Cardiac septum (tissue), 1 donor: Measurements from ENCODE around the gene WHAMM. TPM values are rescaled to one million over a fixed set of nuclear protein-coding genes. Genes with fewer than 3 reads are reported as not detected.
A peak's percentile ranks its signal among the peaks of the same experiment; 100 is the strongest.

ENCODE experiments used
- DNase-seq: peaks from one replicate; pipeline ENCODE4 v3.0.0-alpha.2; 2020; ENCODE audit warnings: low spot score
- intact Hi-C: fragments of 100-400 bp; cut with DNase I; formaldehyde crosslinking; loops from one replicate; pipeline ENCODE4 v1.14.0; 2022
- total RNA-seq: library from RNA; stranded (reverse); fragmentation: NEBNext Ultra II Directional; extraction: Animal tissue kit (Norgen Biotek cat#: 25700); gene quantifications from one replicate; pipeline ENCODE4 v1.2.1, GENCODE V29; 2021
- donor health status: DM: no; HTN: no; CAD: no.

WHAMM gene
- total RNA-seq, 1 donor from 2014 or later: 7.2 TPM

DNA sequence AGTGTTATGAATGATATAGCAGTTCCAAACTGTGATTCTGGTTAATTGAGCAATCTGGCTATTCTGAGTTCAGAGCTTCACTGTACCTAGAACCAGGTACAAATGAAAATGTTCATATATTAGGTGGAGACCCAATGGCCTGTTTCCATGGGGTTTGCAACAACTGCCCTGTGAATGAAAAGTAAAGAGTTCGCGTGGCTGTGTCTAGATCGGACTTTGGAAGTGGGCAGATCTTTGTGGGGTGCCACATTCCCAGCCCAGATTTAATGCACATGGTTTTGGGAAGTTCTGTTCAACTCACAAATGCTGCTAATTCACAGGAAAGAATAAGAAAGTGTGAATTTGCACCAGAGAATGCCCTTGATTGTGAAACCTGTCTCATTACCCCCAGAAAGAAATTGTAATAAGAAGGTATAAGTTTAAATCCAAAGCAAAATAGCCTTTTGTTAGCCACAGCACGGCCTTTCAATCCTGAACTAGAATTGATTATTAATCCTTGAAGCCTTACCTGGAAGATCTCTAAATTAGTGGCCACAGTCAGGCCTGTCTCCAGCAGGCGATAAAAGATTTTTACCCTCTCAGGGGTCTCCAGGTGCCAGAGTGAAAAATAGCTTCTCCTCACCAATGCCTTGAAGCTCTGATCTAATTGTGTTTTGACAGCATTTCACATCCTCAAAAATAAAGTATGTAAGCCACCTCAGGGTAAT, 22.6 kb downstream of the WHAMM start:
- intact Hi-C loops: no loop called here

GRCh38 chr15:82832601-82833361, 23.4 kb downstream of the WHAMM start:
- no peak for DNase-seq

More for the DNA sequence above, 22.6 kb downstream of the WHAMM start:
- DNase-seq: no peak

GRCh38 chr15:82833362-82833682, 23.9 kb downstream of the WHAMM start:
- intact Hi-C loops: no loop called here
- DNase-seq: no peak

More at GRCh38 chr15:82832601-82833361, 23.4 kb downstream of the WHAMM start:
- intact Hi-C loops: no loop called here

- intact Hi-C loops: no loop called here
Measured at GRCh38 chr15:82835391-82835917, 26.0 kb downstream of the WHAMM start.

DNA sequence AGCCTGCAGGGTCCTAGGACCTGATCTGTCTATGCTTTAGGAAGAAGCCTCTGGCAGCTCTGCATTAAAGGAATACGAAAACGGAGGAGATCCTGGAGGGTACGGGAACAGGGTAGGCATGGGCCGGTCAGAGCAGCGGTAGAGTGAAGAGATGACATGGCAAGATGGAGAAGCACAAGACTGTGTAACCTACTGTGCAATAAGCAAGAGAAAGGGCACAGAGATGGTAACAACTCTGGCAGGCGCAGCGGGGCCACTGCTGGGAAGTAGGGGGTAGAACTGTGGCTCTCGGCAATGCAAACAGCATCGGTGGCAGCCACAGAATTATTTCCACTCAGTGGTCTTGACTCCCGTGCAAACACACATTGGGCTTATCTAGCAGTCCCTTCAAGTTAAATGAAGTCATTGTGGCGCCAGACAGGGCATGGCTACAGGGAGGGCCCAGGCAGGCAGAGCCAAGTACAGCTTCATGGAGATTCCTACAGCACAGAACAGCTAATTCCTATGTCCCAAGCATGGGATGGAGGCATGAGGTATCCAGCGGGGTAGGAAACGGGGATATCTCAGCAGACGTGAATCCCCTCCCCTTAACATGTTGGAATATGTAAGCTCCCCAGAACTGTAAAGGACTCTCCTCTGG, 28.8 kb downstream of the WHAMM start:
- intact Hi-C loops: no loop called here

More at GRCh38 chr15:82835391-82835917, 26.0 kb downstream of the WHAMM start:
- no peak for DNase-seq

GRCh38 chr15:82839136-82839535, 29.7 kb downstream of the WHAMM start:
- intact Hi-C loops: no loop called here
- no peak for DNase-seq

More for the DNA sequence above, 28.8 kb downstream of the WHAMM start:
- DNase-seq: no peak

DNA sequence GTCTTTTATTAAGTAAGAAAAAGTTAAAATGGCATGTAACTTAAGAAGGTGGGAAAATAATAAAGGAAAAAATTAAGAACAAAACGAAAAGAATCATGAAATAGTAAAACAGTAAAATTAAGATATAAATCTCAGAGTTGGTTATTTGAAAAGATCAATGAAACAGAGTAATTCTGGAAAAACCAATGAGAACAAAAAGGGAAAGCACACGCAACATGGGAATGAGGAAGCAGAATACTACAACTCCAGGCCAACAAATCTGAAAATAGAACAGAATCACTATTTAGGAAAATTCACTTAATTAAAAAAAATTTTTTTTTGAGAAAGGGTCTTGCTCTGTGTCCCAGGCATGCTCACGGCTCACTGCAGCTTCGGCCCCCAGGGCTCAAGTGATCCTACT, 30.7 kb downstream of the WHAMM start:
- no peak for DNase-seq
- intact Hi-C loops: no loop called here

- DNase-seq: no peak
- intact Hi-C loops: no loop called here
Measured at GRCh38 chr15:82843566-82843965, 34.1 kb downstream of the WHAMM start.

- intact Hi-C loops: loop anchor here (5.0 kb wide), 1 partner anchor 142 kb away; the partner anchor contains the start of gene RAMAC
- no peak for DNase-seq
Measured at GRCh38 chr15:82845686-82846085, 36.3 kb downstream of the WHAMM start.

DNA sequence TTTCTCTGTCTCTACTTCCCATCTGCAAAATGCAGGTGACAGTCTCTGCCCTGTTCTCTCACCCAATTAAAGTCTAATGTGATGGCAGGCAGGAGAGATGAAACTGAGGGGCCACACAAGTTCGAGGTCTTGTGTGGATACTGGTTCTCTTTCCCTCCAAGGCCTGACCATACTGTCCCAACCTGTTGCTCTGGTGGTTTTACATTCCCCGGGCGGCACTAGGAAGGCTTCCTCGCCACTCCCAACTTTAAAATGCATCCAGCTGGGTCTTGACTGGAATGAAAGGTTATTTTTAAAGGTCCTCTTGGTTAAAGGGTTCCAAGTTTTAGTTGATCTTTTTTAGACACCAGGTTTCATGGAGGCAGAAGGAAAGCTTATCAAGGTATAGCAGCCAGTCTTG, 37.2 kb downstream of the WHAMM start:
- intact Hi-C loops: loop anchor here (5.0 kb wide), 1 partner anchor 141 kb away; the partner anchor contains the start of gene RAMAC
- DNase-seq: no peak

DNA sequence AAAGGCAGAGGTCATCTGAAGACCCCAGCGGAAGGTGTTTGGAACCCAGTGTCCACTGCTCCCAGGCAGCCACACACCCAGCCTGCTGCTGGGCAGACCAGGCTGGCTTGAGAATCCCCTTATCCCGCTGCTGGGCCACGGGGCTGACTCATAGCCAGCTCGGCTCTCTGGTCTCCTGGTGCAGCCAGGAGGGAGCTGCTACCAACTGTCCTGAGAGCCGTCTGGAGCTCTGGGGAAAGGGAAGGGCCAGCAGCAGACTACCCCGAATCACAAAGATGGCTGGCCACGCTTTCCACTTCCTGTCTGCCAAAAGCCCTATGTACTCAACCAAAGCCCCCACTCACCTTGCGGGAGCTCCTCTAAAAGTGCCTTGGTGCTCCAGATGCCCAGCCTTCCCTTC, 38.3 kb downstream of the WHAMM start:
- DNase-seq: no peak
- intact Hi-C loops: loop anchor here (5.0 kb wide), 1 partner anchor 140 kb away; the partner anchor contains the start of gene RAMAC

GRCh38 chr15:82848241-82848993, 39.0 kb downstream of the WHAMM start:
- intact Hi-C loops: loop anchor here (5.0 kb wide), 1 partner anchor 139 kb away; the partner anchor contains the start of gene RAMAC
- DNase-seq: no peak

DNA sequence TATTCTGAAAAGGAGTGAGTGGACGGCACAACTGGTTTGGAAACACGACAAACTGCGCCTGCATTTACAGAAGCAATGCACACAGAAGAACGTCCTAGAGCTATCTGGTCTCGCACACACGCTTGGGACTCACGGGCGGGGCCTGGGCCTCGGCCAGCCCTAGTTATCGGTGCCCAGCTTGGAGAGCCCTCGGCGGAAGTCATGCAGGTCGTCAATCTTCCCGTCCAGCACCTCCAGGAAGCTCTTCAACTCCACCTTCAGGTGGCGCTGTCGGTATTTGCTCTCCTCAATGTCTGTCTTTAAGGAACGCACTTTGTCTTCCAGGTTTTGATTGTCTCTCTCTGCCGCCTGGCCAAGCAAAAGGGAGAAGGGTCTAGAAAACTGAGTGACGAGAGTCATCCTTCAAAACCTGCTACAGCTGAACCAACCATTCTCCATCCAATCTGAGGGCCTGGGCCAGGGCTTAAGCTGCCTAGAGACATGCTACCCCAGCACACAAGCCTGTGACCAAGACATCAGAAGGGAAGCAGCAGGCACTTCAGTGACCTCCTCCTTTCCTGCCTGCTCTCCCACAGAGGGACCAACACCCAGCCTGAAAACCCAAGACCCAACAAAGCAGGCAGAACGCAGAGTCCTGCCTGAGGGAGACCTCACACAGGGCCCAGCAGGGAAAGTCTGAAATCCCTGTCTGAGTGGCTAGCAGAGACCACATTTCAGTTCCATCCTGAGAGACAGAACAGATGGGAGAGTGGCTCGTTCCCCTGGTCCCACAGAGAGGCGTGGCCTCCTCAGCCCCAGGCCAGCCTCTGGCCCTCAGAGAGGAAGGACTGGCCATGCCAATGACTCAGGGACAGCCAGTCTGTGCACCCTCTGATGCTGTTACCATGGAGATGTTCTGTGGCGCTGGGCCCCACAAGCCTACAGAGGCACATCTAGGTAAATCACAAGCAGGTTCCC, 40.4 kb downstream of the WHAMM start:
- intact Hi-C loops: loop anchor here (2.0 to 5.0 kb wide), 2 partner anchors 137 to 151 kb away; partner anchors contain the start of gene RAMAC
- DNase-seq: peak; percentile 86

- intact Hi-C loops: loop anchor here (2.0 kb wide), 1 partner anchor 150 kb away; no protein-coding TSS in a partner anchor
Measured at GRCh38 chr15:82850731-82851130, 41.3 kb downstream of the WHAMM start.

DNA sequence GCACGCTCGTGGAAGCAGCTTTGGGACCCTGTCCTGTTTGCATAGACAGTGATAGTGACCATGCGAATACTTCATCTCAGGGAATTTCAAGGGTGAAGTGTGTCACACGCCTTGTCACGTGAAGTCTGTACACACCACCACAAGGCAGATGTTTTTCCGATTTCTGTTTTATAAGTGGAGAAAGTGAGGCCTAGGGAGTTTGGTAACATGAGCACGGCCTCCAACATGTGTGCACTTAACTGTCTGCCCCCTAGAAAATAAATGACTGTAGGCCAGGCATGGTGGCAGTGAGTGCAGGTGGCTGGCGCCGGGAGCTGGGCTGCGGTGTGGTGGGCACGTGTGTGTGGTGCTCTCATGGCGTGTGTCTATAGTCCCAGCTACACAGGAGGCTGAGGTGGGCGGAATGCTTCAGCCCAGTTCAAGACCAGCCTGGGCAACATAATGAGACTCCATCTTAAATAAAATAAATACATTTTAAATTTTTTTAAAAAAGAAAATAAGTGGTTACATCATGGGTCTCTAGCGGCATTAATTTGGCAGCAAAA, 42.0 kb downstream of the WHAMM start:
- intact Hi-C loops: loop anchor here (2.0 kb wide), 1 partner anchor 149 kb away; no protein-coding TSS in a partner anchor
- no peak for DNase-seq

More at GRCh38 chr15:82850731-82851130, 41.3 kb downstream of the WHAMM start:
- no peak for DNase-seq

GRCh38 chr15:82851981-82852511, 42.6 kb downstream of the WHAMM start:
- intact Hi-C loops: loop anchor here (2.0 kb wide), 1 partner anchor 149 kb away; no protein-coding TSS in a partner anchor
- DNase-seq: no peak

DNA sequence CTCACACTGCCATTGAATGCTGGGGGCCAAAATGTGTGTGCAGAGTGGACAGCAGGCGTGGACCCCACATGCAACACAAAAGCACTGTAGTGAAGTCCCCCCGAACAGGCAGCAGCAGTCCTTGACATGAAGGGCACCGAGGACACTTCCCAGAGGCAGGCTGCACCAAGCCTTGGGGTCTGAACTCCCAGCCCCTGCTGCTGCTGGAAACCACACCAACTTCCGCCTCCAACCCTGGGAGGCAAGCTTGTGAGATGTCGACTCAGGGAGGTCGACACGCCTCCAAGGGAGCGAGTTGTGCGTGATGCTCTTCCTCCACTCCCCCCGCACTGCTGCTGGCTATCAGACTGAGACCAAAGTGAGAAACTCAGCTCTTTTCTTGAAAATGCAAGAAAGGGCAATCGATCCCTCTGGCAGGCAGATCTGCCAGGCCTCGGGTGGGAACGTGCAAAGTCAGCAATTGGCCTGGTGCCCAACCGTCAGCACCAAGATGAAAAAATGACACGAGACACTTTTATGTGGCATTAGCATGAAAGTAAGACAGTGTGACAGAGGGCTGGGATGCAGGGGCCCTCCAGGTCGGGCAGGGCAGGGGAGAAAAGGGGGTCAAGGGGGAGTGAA, 43.6 kb downstream of the WHAMM start:
- intact Hi-C loops: no loop called here
- DNase-seq: no peak
